Mesendoderm (in vitro differentiated cells): Measurements from ENCODE around the gene ZNF831.
A peak's percentile ranks its signal among the peaks of the same experiment; 100 is the strongest.

Experiments
- DNase-seq: peaks from one replicate; pipeline ENCODE4 v3.0.0; 2013
- H2AK5ac ChIP-seq: 2 replicates; pipeline ENCODE4 v1.6.1; 2013; ENCODE audit warnings: low read length, inconsistent platforms
- H2BK120ac ChIP-seq: 2 replicates; pipeline ENCODE4 v1.6.1; 2013; ENCODE audit warnings: low read depth, mild to moderate bottlenecking, low read length, moderate library complexity, mixed read lengths
- H2BK15ac ChIP-seq: replicated peaks from 2 replicates; pipeline ENCODE4 v1.6.1; 2013; ENCODE audit warnings: low read depth, mild to moderate bottlenecking, moderate library complexity
- H2BK5ac ChIP-seq: 2 replicates; pipeline ENCODE4 v1.6.1; 2013; ENCODE audit warnings: low read length, inconsistent platforms
- H3K18ac ChIP-seq: 2 replicates; pipeline ENCODE4 v1.6.1; 2013; ENCODE audit warnings: mild to moderate bottlenecking, low read length, mixed read lengths
- H3K23ac ChIP-seq: one replicate; pipeline ENCODE4 v1.6.1; 2013; ENCODE audit warnings: low read length
- H3K27ac ChIP-seq: 2 replicates; pipeline ENCODE4 v1.5.1; 2013; ENCODE audit warnings: low read depth, mild to moderate bottlenecking, inconsistent platforms, low read length, moderate library complexity
- H3K27me3 ChIP-seq: 2 replicates; pipeline ENCODE4 v1.6.1; 2013; ENCODE audit warnings: low read length, control low read depth, mild to moderate bottlenecking, inconsistent platforms; ENCODE audit not compliant: insufficient read depth, poor library complexity
- H3K36me3 ChIP-seq: 2 replicates; pipeline ENCODE4 v1.6.1; 2013; ENCODE audit warnings: low read length, inconsistent platforms; ENCODE audit not compliant: control insufficient read depth, insufficient read depth
- H3K4ac ChIP-seq: one replicate; pipeline ENCODE4 v1.6.1; 2013; ENCODE audit warnings: low read depth, mild to moderate bottlenecking, low read length, moderate library complexity
- H3K4me1 ChIP-seq: 2 replicates; pipeline ENCODE4 v1.6.1; 2013; ENCODE audit warnings: low read depth, low read length, inconsistent platforms; ENCODE audit not compliant: control insufficient read depth
- H3K4me2 ChIP-seq: 2 replicates; pipeline ENCODE4 v1.6.1; 2013; ENCODE audit warnings: low read length
- H3K4me3 ChIP-seq: 2 replicates; pipeline ENCODE4 v1.5.1; 2013; ENCODE audit warnings: mild to moderate bottlenecking, low read length
- H3K56ac ChIP-seq: one replicate; pipeline ENCODE4 v1.6.1; 2013; ENCODE audit warnings: low read length
- H3K79me1 ChIP-seq: 2 replicates; pipeline ENCODE4 v1.6.1; 2013; ENCODE audit warnings: low read length, inconsistent platforms
- H3K79me2 ChIP-seq: 2 replicates; pipeline ENCODE4 v1.6.1; 2013; ENCODE audit warnings: mild to moderate bottlenecking, low read length; ENCODE audit not compliant: control insufficient read depth, insufficient read depth
- H3K9ac ChIP-seq: 2 replicates; pipeline ENCODE4 v1.6.1; 2013; ENCODE audit warnings: low read length, inconsistent platforms
- H4K5ac ChIP-seq: one replicate; pipeline ENCODE4 v1.6.1; 2013; ENCODE audit warnings: low read length
- H4K8ac ChIP-seq: one replicate; pipeline ENCODE4 v1.6.1; 2013; ENCODE audit warnings: low read depth, mild to moderate bottlenecking, control low read depth, low read length, moderate library complexity
- WGBS: extraction: QIAGEN DNeasy Blood & Tissue Kit; methylation state at CpG from one replicate; pipeline ENCODE4 v1.1.7; 2013; ENCODE audit warnings: low lambda C conversion rate, missing lambda C conversion rate; ENCODE audit not compliant: insufficient coverage; ENCODE audit errors: extremely low coverage; 5-methylcytosine and 5-hydroxymethylcytosine counted together

The ZNF831 gene

GRCh38 chr20:59165891-59166709 is 2.5 kb downstream of the ZNF831 start:
- Histone ChIP-seq H3K56ac (no peak overlapping the region), H3K79me1 (no peaks in the 10 kb centered on the region), H3K4me1 (no peaks in the 10 kb centered on the region), H4K5ac (no peak overlapping the region), H3K18ac (no peak overlapping the region), H3K4me3 (no peak overlapping the region), H3K4me2 (no peak overlapping the region), H2BK120ac (no peak overlapping the region), H4K8ac (no peak overlapping the region), H3K27me3 (no peaks in the 10 kb centered on the region), H3K79me2 (no peaks in the 10 kb centered on the region), H2BK15ac (no peak overlapping the region), H2BK5ac (no peak overlapping the region), H3K23ac (no peak overlapping the region), H3K27ac (no peak overlapping the region), H2AK5ac (no peak overlapping the region), H3K36me3 (no peaks in the 10 kb centered on the region), H3K4ac (no peak overlapping the region), H3K9ac (no peak overlapping the region)
- no peak for DNase-seq
- no CpG with 5 or more reads among the region's 11 CpGs for WGBS

- no CpG with 5 or more reads among the region's 6 CpGs for WGBS
- Histone ChIP-seq H3K79me1 (no peaks in the 10 kb centered on the region), H3K27me3 (no peaks in the 10 kb centered on the region)
These were observed 7.1 kb downstream of the ZNF831 start for GRCh38 chr20:59170406-59171349.

GRCh38 chr20:59171986-59172385 is 8.4 kb downstream of the ZNF831 start:
- Histone ChIP-seq H3K56ac (no peak overlapping the region), H3K23ac (no peak overlapping the region), H3K4me3 (no peak overlapping the region), H3K4ac (no peak overlapping the region), H3K27me3 (no peaks in the 10 kb centered on the region), H2BK120ac (no peak overlapping the region), H4K8ac (no peak overlapping the region), H3K4me1 (no peaks in the 10 kb centered on the region), H2AK5ac (no peak overlapping the region), H4K5ac (no peak overlapping the region), H3K79me1 (no peaks in the 10 kb centered on the region), H3K18ac (no peak overlapping the region), H3K4me2 (no peak overlapping the region), H2BK5ac (no peak overlapping the region), H3K27ac (no peak overlapping the region), H3K36me3 (no peaks in the 10 kb centered on the region), H2BK15ac (no peak overlapping the region), H3K9ac (no peak overlapping the region), H3K79me2 (no peaks in the 10 kb centered on the region)
- no CpG with 5 or more reads among the region's 8 CpGs for WGBS
- no peak for DNase-seq

More at GRCh38 chr20:59170406-59171349, 7.1 kb downstream of the ZNF831 start:
- Histone ChIP-seq H4K8ac (no peak overlapping the region), H2BK120ac (no peak overlapping the region), H2BK5ac (no peak overlapping the region), H4K5ac (no peak overlapping the region), H3K27ac (no peak overlapping the region), H3K4me1 (no peaks in the 10 kb centered on the region), H3K9ac (no peak overlapping the region), H3K79me2 (no peaks in the 10 kb centered on the region), H2AK5ac (no peak overlapping the region), H3K18ac (no peak overlapping the region), H3K56ac (no peak overlapping the region), H3K23ac (no peak overlapping the region), H3K4me2 (no peak overlapping the region), H3K36me3 (no peaks in the 10 kb centered on the region), H3K4me3 (no peak overlapping the region), H2BK15ac (no peak overlapping the region), H3K4ac (no peak overlapping the region)
- peak; percentile 19 for DNase-seq

GRCh38 chr20:59173938-59174491 is 10.4 kb downstream of the ZNF831 start:
- H3K9ac ChIP-seq: no peak overlapping the region
- H3K27ac ChIP-seq: no peak overlapping the region
- no peaks in the 10 kb centered on the region for H3K79me2 ChIP-seq
- no peak for DNase-seq
- no peaks in the 10 kb centered on the region for H3K27me3 ChIP-seq
- no peak overlapping the region for H4K8ac ChIP-seq
- H3K18ac ChIP-seq: no peak overlapping the region
- H3K4ac ChIP-seq: no peak overlapping the region
- H2BK15ac ChIP-seq: no peak overlapping the region
- H4K5ac ChIP-seq: no peak overlapping the region
- H2BK5ac ChIP-seq: no peak overlapping the region
- no peak overlapping the region for H3K4me3 ChIP-seq
- H3K4me1 ChIP-seq: no peaks in the 10 kb centered on the region
- H3K23ac ChIP-seq: no peak overlapping the region
- H3K4me2 ChIP-seq: no peak overlapping the region
- no peaks in the 10 kb centered on the region for H3K36me3 ChIP-seq
- H3K79me1 ChIP-seq: no peaks in the 10 kb centered on the region
- no peak overlapping the region for H2BK120ac ChIP-seq
- WGBS: no CpG with 5 or more reads among the region's 7 CpGs
- H3K56ac ChIP-seq: no peak overlapping the region
- no peak overlapping the region for H2AK5ac ChIP-seq

- no peak overlapping the region for H3K4me2 ChIP-seq
- no peak overlapping the region for H2AK5ac ChIP-seq
- H3K56ac ChIP-seq: no peak overlapping the region
- no peak overlapping the region for H4K5ac ChIP-seq
- no peak overlapping the region for H3K9ac ChIP-seq
- DNase-seq: no peak
- no peak overlapping the region for H3K27ac ChIP-seq
- no peaks in the 10 kb centered on the region for H3K79me2 ChIP-seq
- no CpG with 5 or more reads among the region's 1 CpG for WGBS
- no peak overlapping the region for H3K18ac ChIP-seq
- H2BK15ac ChIP-seq: no peak overlapping the region
- H3K4ac ChIP-seq: no peak overlapping the region
- no peak overlapping the region for H4K8ac ChIP-seq
- no peak overlapping the region for H2BK5ac ChIP-seq
- H3K27me3 ChIP-seq: no peaks in the 10 kb centered on the region
- H3K4me1 ChIP-seq: no peaks in the 10 kb centered on the region
- H2BK120ac ChIP-seq: no peak overlapping the region
- no peak overlapping the region for H3K4me3 ChIP-seq
- no peaks in the 10 kb centered on the region for H3K36me3 ChIP-seq
- H3K79me1 ChIP-seq: no peaks in the 10 kb centered on the region
- H3K23ac ChIP-seq: no peak overlapping the region
These were observed 11.4 kb downstream of the ZNF831 start for GRCh38 chr20:59175002-59175401.
